Spleen (tissue), 7 donors: Measurements from ENCODE around the gene AGO3.

Source experiments
- POLR2A ChIP-seq, 3 donors: fragments of 450-650 bp; IDR thresholded peaks; one replicate each; pipeline ENCODE4 v1.5.1; 2017; ENCODE audit warnings: antibody characterized with exemption in 3 of 3, mild to moderate bottlenecking in 1 of 3
- POLR2AphosphoS5 ChIP-seq, 3 donors: sonication (generic); formaldehyde crosslinking; IDR thresholded peaks; one replicate each; pipeline ENCODE4 v1.5.1; 2017; ENCODE audit warnings: antibody characterized with exemption in 3 of 3
- TF ChIP-seq, protein P1 (sequence below), 11 experiments: fragments of 200-600 bp in 7 of 11; fragments of 450-650 bp in 4 of 11; sonication (generic) in 4 of 11; IDR thresholded peaks in 8 of 11; conservative IDR thresholded peaks in 3 of 11; 1 replicate in 7 of 11; 2 replicates in 4 of 11; pipeline versions ENCODE4 v1.4.0 to v1.8.0; 2016 to 2021; ENCODE audit warnings: antibody characterized with exemption in 11 of 11, inconsistent platforms in 4 of 11, mild to moderate bottlenecking in 1 of 11
- donor health status: DM: no; HTN: no; CAD: no; lungs with moderate emphysema.
- donor health status: DM: no; HTN: no; CAD: no.
- donor health status: DM: no; HTN: no; CAD: no.

DNA sequence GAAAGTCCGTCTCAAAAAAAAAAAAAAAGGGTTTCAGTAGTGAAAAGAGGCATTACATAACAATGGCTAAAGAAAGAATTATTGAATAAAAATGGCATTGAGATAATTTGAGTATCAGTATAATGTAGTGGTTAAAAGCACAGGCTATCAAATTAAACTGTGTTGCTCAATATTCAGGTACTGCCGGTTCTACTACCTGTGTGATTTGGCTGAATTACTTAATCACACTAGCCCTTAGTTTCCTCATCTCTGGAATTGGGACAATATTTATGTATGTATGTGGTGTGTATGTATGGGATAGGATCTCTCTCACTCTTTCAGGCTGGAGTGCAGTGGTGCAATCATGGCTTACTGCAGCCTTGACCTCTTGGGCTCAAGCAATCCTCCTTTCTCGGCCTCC is 96.9 kb downstream of the AGO3 start:
- TF ChIP-seq, protein P1, sequence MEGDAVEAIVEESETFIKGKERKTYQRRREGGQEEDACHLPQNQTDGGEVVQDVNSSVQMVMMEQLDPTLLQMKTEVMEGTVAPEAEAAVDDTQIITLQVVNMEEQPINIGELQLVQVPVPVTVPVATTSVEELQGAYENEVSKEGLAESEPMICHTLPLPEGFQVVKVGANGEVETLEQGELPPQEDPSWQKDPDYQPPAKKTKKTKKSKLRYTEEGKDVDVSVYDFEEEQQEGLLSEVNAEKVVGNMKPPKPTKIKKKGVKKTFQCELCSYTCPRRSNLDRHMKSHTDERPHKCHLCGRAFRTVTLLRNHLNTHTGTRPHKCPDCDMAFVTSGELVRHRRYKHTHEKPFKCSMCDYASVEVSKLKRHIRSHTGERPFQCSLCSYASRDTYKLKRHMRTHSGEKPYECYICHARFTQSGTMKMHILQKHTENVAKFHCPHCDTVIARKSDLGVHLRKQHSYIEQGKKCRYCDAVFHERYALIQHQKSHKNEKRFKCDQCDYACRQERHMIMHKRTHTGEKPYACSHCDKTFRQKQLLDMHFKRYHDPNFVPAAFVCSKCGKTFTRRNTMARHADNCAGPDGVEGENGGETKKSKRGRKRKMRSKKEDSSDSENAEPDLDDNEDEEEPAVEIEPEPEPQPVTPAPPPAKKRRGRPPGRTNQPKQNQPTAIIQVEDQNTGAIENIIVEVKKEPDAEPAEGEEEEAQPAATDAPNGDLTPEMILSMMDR (IDR thresholded peaks at IDR 0.05 in 8 of 11, conservative IDR thresholded peaks at IDR 0.05 in 3 of 11) = no peak
- TF ChIP-seq POLR2AphosphoS5 (IDR thresholded peaks at IDR 0.05) (no peak), POLR2A (IDR thresholded peaks at IDR 0.05) (no peak)
